ENCODE measurements around the gene PSD4.

PSD4 gene

GRCh38 chr2:113223813-113224212, 50.0 kb downstream of the PSD4 start:
- Histone ChIP-seq H3K4me1 (ENCODE audit: control insufficient read depth, insufficient read depth, low read length) (peaks cover 13% of the 10 kb centered on the region), H3K27ac (ENCODE audit: low read depth, low read length) (no peak overlapping the region), H3K4me3 (ENCODE audit: low read depth, low read length) (no peak overlapping the region), H3K9me3 (ENCODE audit: control insufficient read depth, insufficient read depth, low read length) (no peaks in the 10 kb centered on the region), H3K27me3 (ENCODE audit: control insufficient read depth, insufficient read depth, low read length) (no peaks in the 10 kb centered on the region), H3K36me3 (ENCODE audit: control insufficient read depth, insufficient read depth, low read length) (no peaks in the 10 kb centered on the region), H3K9ac (ENCODE audit: low read depth, low read length) (no peak overlapping the region)

- H3K9ac ChIP-seq (ENCODE audit: low read depth, low read length) = no peak overlapping the region
- H3K36me3 ChIP-seq (ENCODE audit: control insufficient read depth, insufficient read depth, low read length) = no peaks in the 10 kb centered on the region
- H3K9me3 ChIP-seq (ENCODE audit: control insufficient read depth, insufficient read depth, low read length) = no peaks in the 10 kb centered on the region
- H3K27me3 ChIP-seq (ENCODE audit: control insufficient read depth, insufficient read depth, low read length) = peaks cover under 1% of the 10 kb centered on the region; the same call in 1 of the 2 replicates
- H3K4me3 ChIP-seq (ENCODE audit: low read depth, low read length) = no peak overlapping the region
- H3K4me1 ChIP-seq (ENCODE audit: control insufficient read depth, insufficient read depth, low read length) = peaks cover 17% of the 10 kb centered on the region
- no peak overlapping the region for H3K27ac ChIP-seq (ENCODE audit: low read depth, low read length)
Observed at GRCh38 chr2:113224647-113225236, 51.0 kb downstream of the PSD4 start.

- Histone ChIP-seq H3K27ac (ENCODE audit: low read depth, low read length) (peak overlapping the region; percentile 35), H3K36me3 (ENCODE audit: control insufficient read depth, insufficient read depth, low read length) (no peaks in the 10 kb centered on the region), H3K4me3 (ENCODE audit: low read depth, low read length) (no peak overlapping the region), H3K9me3 (ENCODE audit: control insufficient read depth, insufficient read depth, low read length) (no peaks in the 10 kb centered on the region), H3K27me3 (ENCODE audit: control insufficient read depth, insufficient read depth, low read length) (peaks cover 3% of the 10 kb centered on the region; the same call in 1 of the 2 replicates), H3K4me1 (ENCODE audit: control insufficient read depth, insufficient read depth, low read length) (peaks cover 17% of the 10 kb centered on the region), H3K9ac (ENCODE audit: low read depth, low read length) (no peak overlapping the region)
Observed at GRCh38 chr2:113225263-113226259, 51.8 kb downstream of the PSD4 start.

GRCh38 chr2:113226462-113226861, 52.7 kb downstream of the PSD4 start:
- H3K4me3 ChIP-seq (ENCODE audit: low read depth, low read length) = no peak overlapping the region
- no peaks in the 10 kb centered on the region for H3K9me3 ChIP-seq (ENCODE audit: control insufficient read depth, insufficient read depth, low read length)

GRCh38 chr2:113227290-113227689, 53.5 kb downstream of the PSD4 start:
- Histone ChIP-seq H3K36me3 (ENCODE audit: control insufficient read depth, insufficient read depth, low read length) (no peaks in the 10 kb centered on the region), H3K4me1 (ENCODE audit: control insufficient read depth, insufficient read depth, low read length) (peaks cover 13% of the 10 kb centered on the region), H3K27me3 (ENCODE audit: control insufficient read depth, insufficient read depth, low read length) (peaks cover 3% of the 10 kb centered on the region; the same call in 1 of the 2 replicates), H3K4me3 (ENCODE audit: low read depth, low read length) (no peak overlapping the region), H3K9me3 (ENCODE audit: control insufficient read depth, insufficient read depth, low read length) (no peaks in the 10 kb centered on the region), H3K27ac (ENCODE audit: low read depth, low read length) (no peak overlapping the region), H3K9ac (ENCODE audit: low read depth, low read length) (no peak overlapping the region)

More at GRCh38 chr2:113226462-113226861, 52.7 kb downstream of the PSD4 start:
- no peaks in the 10 kb centered on the region for H3K36me3 ChIP-seq (ENCODE audit: control insufficient read depth, insufficient read depth, low read length)
- H3K27me3 ChIP-seq (ENCODE audit: control insufficient read depth, insufficient read depth, low read length) = peaks cover 3% of the 10 kb centered on the region; the same call in 1 of the 2 replicates
- H3K27ac ChIP-seq (ENCODE audit: low read depth, low read length) = no peak overlapping the region
- H3K9ac ChIP-seq (ENCODE audit: low read depth, low read length) = no peak overlapping the region
- H3K4me1 ChIP-seq (ENCODE audit: control insufficient read depth, insufficient read depth, low read length) = peaks cover 13% of the 10 kb centered on the region

- H3K9ac ChIP-seq (ENCODE audit: low read depth, low read length) = no peak overlapping the region
- H3K27ac ChIP-seq (ENCODE audit: low read depth, low read length) = no peak overlapping the region
Observed at GRCh38 chr2:113227698-113228097, 53.9 kb downstream of the PSD4 start.

GRCh38 chr2:113228351-113228750, 54.6 kb downstream of the PSD4 start:
- H3K4me3 ChIP-seq (ENCODE audit: low read depth, low read length) = no peak overlapping the region
- peaks cover 13% of the 10 kb centered on the region for H3K4me1 ChIP-seq (ENCODE audit: control insufficient read depth, insufficient read depth, low read length)
- H3K9me3 ChIP-seq (ENCODE audit: control insufficient read depth, insufficient read depth, low read length) = no peaks in the 10 kb centered on the region
- no peak overlapping the region for H3K9ac ChIP-seq (ENCODE audit: low read depth, low read length)
- no peak overlapping the region for H3K27ac ChIP-seq (ENCODE audit: low read depth, low read length)
- peaks cover 3% of the 10 kb centered on the region; the same call in 1 of the 2 replicates for H3K27me3 ChIP-seq (ENCODE audit: control insufficient read depth, insufficient read depth, low read length)
- no peaks in the 10 kb centered on the region for H3K36me3 ChIP-seq (ENCODE audit: control insufficient read depth, insufficient read depth, low read length)

More at GRCh38 chr2:113227698-113228097, 53.9 kb downstream of the PSD4 start:
- H3K9me3 ChIP-seq (ENCODE audit: control insufficient read depth, insufficient read depth, low read length) = no peaks in the 10 kb centered on the region
- H3K4me1 ChIP-seq (ENCODE audit: control insufficient read depth, insufficient read depth, low read length) = peaks cover 13% of the 10 kb centered on the region
- H3K36me3 ChIP-seq (ENCODE audit: control insufficient read depth, insufficient read depth, low read length) = no peaks in the 10 kb centered on the region
- peaks cover 3% of the 10 kb centered on the region; the same call in 1 of the 2 replicates for H3K27me3 ChIP-seq (ENCODE audit: control insufficient read depth, insufficient read depth, low read length)
- no peak overlapping the region for H3K4me3 ChIP-seq (ENCODE audit: low read depth, low read length)

GRCh38 chr2:113228991-113229716, 55.4 kb downstream of the PSD4 start:
- Histone ChIP-seq H3K36me3 (ENCODE audit: control insufficient read depth, insufficient read depth, low read length) (no peaks in the 10 kb centered on the region), H3K27ac (ENCODE audit: low read depth, low read length) (no peak overlapping the region), H3K9ac (ENCODE audit: low read depth, low read length) (no peak overlapping the region), H3K4me1 (ENCODE audit: control insufficient read depth, insufficient read depth, low read length) (peaks cover 13% of the 10 kb centered on the region), H3K4me3 (ENCODE audit: low read depth, low read length) (no peak overlapping the region), H3K9me3 (ENCODE audit: control insufficient read depth, insufficient read depth, low read length) (no peaks in the 10 kb centered on the region), H3K27me3 (ENCODE audit: control insufficient read depth, insufficient read depth, low read length) (peaks cover 3% of the 10 kb centered on the region; the same call in 1 of the 2 replicates)

- Histone ChIP-seq H3K36me3 (ENCODE audit: control insufficient read depth, insufficient read depth, low read length) (no peaks in the 10 kb centered on the region), H3K9ac (ENCODE audit: low read depth, low read length) (no peak overlapping the region), H3K9me3 (ENCODE audit: control insufficient read depth, insufficient read depth, low read length) (no peaks in the 10 kb centered on the region), H3K4me1 (ENCODE audit: control insufficient read depth, insufficient read depth, low read length) (peaks cover 13% of the 10 kb centered on the region), H3K27me3 (ENCODE audit: control insufficient read depth, insufficient read depth, low read length) (peaks cover 3% of the 10 kb centered on the region; the same call in 1 of the 2 replicates), H3K27ac (ENCODE audit: low read depth, low read length) (no peak overlapping the region), H3K4me3 (ENCODE audit: low read depth, low read length) (no peak overlapping the region)
Observed at GRCh38 chr2:113229795-113230194, 56.0 kb downstream of the PSD4 start.

GRCh38 chr2:113230531-113230930, 56.8 kb downstream of the PSD4 start:
- Histone ChIP-seq H3K27ac (ENCODE audit: low read depth, low read length) (no peak overlapping the region), H3K4me1 (ENCODE audit: control insufficient read depth, insufficient read depth, low read length) (peaks cover 7% of the 10 kb centered on the region), H3K9ac (ENCODE audit: low read depth, low read length) (no peak overlapping the region), H3K27me3 (ENCODE audit: control insufficient read depth, insufficient read depth, low read length) (peaks cover 3% of the 10 kb centered on the region; the same call in 1 of the 2 replicates), H3K36me3 (ENCODE audit: control insufficient read depth, insufficient read depth, low read length) (no peaks in the 10 kb centered on the region), H3K4me3 (ENCODE audit: low read depth, low read length) (no peak overlapping the region), H3K9me3 (ENCODE audit: control insufficient read depth, insufficient read depth, low read length) (no peaks in the 10 kb centered on the region)

Measured in HUES48 (cell line).